GM21423 (cell line): ENCODE results near the gene BGN.

Experiments used
- ATAC-seq: cut with Tn5 transposase; IDR thresholded peaks from one replicate; pipeline ENCODE4 v1.9.1; 2021; ENCODE audit warnings: mild to moderate bottlenecking, moderate library complexity; ENCODE audit not compliant: unreplicated experiment

The BGN gene

DNA sequence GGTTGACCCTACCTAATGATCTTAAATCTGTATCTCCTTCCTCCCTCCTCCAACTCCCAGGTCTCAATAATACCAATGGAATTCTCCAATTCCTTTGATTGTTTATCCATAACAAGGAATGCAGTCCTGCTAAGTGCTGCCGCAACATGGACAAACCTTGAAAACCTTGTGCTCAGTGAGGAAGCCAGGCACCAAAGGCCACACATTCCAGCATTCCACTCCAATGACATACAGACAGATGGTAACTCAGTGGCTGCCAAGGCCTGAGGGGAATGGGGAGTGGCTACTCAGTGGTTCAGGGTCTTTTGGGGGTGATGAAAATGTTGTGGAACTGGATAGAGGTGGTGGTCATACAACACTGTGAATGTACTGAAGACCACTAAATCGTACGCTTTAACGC is 34.8 kb upstream of the BGN start:
- no peak for ATAC-seq

DNA sequence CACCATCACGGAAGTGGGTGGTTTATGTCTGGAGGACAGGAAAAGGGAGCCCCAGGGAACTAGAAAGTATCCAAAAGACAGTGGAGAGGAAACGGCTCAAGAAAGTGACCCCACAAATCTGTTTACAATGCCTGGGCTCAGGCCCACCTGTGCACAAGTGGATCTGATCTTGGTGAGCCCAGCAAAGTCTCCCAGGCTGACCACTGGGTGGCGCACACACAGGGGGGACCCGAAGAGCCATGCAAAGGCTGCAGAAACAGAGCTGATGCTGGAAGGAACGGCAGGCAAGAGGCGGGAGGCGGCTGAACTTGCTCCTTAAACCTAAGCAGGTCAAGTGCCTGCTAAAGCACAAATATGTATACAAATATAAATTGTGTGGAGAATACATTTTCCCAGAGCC is 34.0 kb upstream of the BGN start:
- no peak for ATAC-seq

DNA sequence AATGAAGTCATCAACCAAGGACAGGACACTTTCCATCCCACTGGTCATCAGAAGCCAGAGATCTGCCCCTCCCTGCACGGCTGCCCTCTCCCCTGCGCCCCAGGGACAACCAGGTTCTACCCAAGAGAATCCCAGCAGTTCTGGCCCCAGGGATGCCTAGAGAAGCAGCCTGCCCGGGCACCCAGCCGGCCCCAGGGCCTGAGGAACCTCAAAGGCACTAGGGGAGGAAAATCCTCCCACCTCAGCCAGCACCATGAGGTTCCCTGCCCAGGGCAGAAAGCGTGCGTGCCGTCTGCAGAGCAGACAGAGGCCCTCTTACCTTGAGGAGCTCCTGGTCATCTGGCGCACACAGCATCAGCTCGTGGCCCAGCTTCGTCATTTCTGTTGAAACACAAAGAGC is 32.5 kb upstream of the BGN start:
- ATAC-seq, result no peak

DNA sequence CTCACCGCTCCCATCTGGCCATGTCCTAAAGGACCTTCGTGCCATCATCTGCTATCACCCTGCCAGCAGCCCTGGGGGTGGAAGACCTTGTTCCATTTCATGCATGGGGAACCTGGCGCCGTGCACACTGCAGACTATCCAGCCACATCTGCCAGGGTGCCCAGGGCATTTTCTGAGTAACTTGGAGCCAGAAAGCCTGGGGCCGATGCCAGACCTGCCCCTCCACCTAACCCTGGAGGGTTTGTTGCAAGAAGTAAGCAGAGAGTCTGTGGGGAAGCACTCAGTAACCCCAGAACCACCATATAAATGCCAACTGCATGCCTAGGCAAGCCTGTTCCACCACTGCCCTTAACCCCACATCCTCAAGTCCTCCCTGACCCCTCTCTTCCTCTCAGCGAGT is 31.7 kb upstream of the BGN start:
- ATAC-seq, result no peak

DNA sequence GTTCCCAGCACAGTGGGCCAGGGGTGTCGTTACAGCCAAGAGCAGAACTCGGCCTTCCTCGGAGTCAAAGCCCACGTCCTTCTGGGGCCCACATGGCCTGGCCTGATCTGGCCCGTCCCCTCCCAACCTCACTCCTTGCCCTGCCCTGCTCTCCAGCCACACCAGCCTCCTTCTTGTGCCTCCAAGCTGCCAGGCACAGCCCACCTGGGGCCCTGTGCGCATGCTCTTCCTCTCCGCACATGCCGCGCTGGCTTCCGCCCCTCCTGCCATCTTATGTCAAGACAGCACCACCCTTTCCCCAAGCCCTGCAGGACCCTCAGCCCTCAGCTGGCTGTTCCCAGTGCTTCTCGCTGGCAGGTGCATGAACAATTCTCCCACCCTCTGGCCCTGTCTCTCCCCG is 31.2 kb upstream of the BGN start:
- no peak for ATAC-seq

DNA sequence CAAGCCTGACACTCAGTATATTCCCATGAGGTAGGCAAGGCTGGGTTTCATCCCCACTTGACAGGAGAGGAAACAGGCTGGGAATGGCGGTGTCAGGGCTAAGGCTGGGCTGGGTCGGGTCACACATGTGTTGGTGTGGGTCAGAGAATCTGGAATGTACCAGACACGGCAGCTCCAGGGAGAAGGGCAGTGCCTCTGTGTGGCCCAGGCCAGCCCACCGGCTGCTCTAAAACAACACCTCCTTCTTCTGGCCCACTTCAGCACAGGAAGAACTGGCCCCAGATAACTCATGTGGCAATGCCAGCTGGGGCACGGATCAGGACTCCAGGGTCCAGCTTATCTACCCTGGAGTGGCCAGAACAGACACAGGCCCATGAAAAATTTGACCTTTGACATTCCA is 30.7 kb upstream of the BGN start:
- ATAC-seq, result no peak

DNA sequence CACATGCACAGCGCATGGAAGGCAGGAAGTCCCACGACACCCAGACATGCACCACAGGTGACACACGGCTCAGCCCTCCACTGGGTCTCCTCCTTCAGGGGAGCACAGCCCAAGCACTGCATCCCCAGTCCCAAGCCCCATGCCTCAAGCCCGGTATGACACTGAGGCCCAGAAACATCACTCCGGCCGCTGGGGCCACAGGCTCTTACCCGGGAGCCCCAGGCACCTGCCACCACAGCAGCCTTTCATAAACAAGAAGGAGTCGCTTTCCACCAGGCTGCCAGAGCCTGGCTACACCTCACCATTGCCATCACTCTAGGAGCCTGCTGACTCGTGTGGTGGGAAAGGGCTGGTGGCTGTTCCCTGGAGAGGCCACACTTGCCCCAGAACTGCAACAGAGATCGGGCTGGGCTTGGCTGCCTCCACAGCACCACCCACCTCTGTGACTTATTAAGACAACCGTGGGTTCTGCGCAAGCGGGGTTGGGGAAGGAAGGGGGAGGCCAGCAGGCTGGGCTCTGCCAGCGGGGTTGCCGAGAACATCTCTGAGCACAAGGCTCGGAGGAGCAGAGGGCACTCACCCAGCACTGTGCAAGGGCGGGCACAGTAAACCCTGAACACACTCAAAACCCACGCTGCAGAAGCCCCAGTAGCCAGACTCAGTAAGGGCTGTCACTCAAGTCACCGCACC is 28.9 kb upstream of the BGN start:
- ATAC-seq, result no peak

DNA sequence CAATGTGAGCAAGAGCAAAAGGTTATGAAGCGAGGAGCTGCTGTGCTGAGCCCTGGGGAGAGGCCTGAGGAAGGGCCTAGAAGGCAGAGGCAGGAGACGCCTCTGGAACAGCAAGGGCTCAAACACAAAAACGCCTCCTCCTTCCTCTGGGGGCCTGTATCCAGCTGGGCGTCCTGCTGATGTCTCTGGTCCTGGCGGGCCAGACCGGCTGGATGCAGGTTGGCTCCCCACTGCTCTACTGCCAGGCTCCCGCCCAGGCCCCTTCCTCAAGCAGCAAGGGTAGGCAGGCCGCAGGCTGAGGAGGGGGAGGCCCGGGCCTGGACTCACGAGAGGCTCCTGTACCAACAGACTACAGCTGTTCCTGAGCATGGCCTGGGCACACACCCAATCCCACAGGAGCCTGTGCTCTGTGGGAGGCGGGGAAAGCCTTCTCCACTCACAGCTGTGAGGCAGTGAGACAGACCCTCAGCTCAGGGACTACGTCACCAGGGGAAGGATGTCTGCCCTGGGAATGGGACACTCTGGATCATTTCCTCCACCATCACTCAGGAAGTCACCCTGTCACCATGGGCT is 26.7 kb upstream of the BGN start:
- no peak for ATAC-seq

DNA sequence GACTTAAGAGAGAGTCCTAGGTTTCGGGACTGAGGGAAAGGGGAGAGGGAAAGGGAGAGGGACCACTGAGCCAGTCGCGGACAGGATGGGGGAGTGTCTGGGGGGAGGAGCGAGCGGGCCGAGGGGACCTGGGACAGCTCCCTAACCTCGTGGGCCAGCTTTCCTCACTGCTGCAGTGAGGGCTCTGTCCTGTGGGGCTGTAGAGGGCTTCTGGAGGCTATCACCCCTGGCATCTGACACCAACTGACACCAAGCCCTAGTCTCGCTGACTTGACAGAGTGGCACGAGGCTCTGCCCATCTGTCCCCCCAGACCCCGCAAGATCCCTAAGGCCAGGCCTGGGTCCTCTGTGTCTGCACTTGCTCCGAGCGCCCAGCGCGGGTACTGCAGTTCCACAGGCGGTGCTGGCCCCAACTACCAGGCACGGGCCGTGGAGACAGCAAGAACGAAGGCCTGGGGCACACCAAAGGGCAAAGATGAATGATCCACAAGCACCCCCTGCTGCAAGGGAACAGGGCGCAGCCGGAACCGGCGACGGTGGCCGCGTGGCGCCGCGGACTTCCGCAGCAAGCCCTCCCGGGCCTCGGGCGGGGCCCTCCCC is 24.9 kb upstream of the BGN start:
- ATAC-seq, result peak; percentile 43

DNA sequence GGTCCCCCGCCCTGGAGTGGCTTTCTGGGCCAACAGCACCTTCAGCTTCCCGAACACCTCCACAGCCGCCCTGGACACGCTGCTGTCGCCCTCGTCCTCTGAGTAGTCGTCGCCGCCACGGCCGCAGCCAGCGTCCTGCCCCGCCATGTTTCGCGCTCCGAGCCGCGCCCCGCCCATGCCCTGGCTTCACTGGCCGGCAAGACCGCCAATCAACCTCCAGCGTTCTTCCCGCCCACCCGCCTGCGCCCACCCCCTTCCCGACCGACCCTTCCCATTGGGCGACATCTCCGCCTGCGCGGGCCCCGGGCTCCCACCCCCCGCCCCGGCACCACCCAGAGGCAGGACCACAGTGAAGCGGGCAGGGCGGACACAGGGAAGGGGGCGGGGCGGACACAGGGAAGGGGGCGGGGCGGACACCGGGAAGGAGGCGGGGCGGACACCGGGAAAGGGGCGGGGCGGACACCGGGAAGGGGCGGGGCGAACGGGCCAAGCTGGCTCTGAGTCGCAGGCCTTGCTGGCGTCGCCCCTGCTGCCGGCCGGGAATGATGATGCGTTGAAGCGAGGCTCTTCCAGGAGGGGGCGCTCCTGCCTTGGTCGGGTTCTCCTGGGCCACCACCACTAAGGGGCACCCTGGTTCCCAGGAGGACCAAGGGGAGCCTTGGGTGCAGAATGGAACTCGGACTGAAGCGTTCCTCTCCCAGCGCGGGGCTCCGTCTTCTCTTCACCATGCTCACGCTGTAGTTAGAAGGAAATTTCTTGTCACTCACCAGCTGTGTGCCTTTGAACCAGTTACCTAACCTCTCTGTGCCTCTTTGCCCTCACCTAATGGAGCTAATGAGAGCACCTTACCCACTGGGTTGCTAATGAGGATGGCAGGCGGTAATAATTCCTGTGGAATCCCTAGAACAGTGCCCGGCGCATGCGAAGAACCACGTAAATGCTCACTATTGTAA is 24.1 kb upstream of the BGN start, which contains the start of gene HAUS7:
HAUS7 (minus strand) TSS at position 166 of the 953 bp plus-strand sequence; CDS start at position 147, 19 bp downstream.
- ATAC-seq, result peak; percentile 84

DNA sequence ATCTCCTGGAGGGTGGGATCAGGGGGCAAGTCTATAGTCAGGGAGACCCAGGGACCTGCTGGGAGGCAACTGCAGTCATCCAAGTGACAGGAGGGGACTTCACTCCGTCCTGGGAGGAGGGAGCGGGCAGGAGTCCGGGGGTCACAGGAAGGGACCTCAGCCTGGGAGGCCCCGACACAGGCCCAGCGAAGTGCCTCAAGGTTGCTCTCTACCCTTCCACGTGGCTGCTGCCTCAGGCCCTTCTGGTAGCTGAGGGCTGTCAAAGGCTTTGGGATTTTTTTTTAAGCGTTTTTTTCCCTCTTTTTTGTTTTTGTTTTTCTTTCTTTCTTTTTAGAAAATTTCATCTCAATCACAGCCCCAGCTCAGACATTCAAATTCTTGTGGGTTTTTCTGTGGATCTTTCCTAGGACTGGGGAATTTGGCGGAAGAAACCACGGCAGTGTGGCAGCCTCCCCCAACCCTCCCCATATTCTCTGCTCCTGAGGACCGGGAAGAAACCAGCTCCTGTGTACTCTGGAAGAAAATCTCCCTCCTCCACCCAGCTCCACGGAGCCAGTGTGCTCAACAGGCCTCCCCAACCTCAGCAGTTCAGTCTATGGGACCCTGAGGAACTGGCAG is 23.0 kb upstream of the BGN start:
- no peak for ATAC-seq

DNA sequence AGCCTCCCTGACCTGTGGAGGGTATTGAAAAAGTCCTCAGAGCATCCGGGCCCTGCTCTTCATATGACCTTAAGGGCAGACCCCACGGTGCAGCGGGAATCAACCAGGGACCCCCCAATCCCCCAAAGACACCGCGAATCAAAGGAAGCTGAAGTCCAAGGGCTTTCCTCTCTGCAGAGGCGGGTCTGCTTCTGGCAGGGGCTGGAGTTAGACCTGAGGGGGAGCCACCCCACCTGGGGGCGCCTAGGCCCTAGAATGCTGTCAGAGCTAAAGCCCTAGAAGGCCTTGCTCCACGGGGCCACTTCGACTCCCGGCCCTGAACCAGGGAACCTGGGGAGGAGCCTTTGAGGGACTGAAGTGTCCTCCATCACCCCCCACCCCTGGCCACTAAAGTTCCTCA is 21.7 kb upstream of the BGN start:
- no peak for ATAC-seq

DNA sequence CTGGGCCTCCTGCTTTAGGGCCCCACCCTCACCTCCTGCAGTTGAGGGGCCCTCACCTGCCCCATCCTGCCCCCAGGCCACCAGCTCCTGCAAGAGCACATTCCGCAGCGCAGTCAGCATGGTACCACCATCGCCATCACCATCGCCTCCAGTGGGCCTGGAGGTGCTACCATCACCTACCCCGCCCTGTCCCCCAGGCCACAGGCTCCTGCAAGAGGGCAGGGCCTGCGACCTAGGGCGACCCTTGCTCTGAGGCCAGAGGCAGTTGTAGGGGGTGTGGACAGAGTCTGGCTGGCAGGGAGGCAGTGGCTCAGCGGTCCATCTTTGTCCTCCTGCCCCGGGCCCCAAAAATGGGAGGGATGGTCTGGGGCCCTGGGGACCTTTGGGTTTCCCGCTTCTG is 20.5 kb upstream of the BGN start:
- ATAC-seq, result no peak

DNA sequence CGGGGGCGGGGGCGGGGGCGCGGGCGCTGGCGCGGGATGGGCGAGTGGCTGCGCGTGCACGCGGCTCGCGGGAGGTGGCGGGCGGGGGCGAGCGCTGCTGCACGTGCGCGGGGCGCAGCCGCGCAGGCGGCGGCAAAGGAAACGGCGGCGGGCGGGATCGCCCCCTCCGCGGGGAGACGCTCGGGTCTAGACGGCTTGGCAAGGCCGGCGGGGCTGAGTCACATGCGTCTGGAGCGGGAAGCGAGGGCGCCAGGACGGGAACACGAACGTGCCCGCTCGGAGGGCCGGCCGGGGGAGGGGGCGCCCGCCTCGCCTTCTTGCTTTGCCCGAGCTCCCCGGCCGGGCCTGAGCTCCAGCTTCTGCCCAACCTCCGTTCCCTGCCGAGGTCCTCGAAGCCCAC is 20.1 kb upstream of the BGN start:
- ATAC-seq, result no peak

DNA sequence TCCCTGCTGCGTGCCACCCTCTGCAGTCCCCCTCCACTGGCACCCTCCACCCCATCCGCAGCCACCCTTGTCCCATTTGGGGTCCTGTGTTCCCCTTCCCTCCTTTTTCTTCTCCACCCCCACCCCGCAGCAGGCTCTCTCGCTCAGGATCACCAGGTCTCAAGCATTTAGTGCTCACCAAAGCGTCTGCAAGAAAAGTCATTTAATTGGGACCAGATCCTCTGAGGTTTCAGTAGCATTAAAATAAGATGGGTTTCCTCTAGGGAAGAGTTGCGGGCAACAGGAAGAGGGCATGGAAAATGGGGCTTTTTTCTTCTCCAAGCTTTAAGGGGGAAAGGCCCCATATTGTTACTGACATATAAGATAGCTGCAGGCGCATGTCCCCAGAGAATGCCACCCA is 19.5 kb upstream of the BGN start:
- no peak for ATAC-seq

DNA sequence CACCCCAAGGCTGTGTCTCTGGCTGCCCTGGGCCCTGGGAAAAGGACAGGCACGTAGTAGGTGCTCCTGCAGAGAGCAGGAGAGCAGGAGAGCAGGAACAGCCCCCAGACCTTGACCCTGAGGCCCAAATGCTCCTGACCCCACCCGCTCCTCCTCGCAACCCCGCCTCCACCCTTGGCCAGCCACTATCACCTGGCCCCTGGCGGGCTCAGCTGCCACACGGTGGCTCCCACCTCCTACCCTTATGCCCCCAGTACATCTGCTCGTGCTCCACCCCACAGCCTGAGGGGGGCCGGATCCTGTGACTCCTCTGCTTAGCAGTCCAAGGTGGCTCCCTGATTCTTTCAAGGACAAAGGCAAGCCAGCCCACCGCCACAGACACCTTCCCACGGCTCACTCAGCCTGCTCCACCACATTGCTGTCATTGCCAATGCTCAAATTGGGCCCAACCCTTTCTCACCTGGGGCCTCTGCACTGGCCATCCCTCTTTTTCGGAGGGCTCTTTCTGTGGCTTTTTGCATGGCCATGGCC is 19.0 kb upstream of the BGN start:
- no peak for ATAC-seq

DNA sequence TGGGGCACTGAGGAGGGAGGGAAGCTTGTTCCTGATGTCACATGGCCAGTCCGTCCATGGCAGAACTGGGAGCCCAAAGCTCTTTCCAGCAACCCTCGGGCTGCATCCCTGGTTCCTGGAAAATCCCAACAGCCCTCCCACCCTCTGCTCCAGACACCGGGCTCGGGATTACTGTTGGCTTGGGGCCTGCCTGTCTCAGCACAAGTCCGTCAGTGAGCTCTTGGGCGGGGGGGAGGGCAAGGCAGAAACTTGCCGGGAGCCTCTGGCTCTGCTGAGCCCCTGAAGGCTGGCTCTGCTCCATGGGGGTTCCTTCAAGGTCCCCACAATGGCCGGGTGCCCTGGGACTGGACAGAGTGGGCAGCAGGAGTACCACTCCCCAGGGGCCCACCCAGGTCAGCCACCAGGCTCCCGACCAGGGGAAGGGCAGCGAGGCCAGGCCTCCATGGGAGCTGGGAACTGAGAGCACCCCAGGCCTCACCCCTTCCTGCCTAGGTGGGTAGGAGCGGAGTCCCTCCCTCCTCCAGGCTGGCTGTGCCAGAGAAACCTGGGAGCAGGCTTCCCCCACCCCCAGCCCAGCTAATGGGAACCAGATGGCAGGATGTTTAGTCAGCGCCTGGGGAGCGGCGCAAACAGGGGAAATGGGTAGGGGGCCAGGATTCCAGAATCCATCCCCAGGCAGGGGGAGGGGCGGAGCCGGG is 18.0 kb upstream of the BGN start:
- ATAC-seq, result no peak

DNA sequence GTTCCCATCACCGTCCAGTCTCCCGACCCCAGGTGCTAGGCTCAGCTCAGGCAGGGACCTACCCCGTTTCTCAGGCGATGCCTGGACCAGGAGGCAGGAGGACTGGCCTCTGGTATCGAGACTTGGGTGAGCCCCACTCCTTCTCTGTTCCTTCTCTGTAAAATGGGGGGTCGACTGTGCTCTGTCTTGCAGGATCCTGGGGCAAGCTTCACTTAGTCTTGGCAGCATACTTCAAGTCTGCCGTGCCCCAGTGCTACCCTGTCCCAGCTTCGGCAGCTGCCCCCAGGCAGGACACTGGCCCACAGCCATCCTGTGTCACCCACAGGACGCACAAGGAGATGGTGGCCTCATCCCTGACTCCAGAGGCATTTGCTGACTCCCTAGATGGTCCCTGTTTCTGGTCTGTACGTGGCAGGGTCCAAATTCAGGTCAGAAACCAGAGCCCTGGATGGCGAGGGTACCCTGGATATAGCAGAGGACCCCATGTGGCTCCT is 17.4 kb upstream of the BGN start:
- ATAC-seq, result no peak

DNA sequence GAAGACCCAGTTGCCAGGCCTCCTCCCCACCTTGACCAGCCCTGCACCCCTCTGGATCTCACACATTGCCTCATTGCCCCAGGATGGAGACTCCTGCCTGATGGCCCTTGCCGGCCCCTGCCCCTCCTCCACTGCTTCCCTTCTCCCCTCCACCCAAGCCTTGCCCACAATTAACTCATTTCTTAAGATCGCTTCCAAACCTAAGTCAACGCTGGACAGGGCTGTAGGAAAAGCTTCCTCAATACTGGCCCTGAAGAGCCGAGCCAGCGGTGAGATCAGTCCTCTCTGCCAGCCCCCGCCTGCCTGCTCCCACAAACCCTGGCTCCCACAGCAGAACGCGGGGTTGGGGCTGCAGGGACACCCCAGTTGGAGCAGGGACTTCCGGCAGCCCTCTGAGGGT is 16.9 kb upstream of the BGN start:
- ATAC-seq, result no peak

DNA sequence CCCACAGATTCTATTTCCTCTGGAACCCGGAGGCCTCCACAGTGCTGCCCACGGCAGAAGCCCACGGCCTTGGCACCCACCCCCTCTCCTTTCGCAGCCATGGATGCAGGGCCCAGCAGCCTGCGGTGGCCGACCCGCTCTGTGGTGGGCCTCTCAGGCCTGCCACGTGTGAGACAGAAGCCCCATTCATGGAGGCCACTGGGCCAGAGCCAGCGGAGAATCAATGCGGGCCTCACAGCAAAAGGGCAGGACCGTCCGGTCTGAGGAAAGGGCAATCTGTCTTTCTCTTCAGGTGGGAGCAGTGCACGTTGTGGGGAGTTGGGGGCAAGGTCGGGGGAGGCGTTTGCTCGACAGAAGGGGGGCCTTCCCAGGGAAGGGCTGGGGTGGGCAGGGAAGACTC is 16.0 kb upstream of the BGN start:
- ATAC-seq, result no peak
